ENCODE measurements around the gene SCAF11.

DNA sequence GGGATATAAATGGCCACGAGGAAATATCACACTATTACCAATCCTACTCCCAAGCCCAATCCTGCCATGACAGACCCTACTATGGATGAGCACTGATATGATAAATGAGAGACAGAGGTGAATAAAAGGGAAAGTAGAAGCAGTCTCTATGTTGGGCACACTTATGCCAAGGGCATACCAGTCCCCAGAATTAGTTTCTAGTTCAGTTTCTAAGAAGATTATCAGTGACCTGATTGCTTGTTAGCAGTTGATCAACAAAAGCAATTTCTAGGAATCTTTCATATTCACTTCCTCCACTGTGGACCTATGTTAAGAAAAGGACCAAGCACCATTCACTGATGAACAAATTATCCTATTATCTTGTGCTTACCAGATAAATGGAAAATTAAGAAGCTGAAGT, 20.0 kb downstream of the SCAF11 start:
- no peak for TF ChIP-seq FOSL2 (IDR thresholded peaks at IDR 0.05)
- TF ChIP-seq FOSL2 (CRISPR knock-in tag; IDR thresholded peaks at IDR 0.05): no peak
- TF ChIP-seq PHF8 (IDR thresholded peaks at IDR 0.05; ENCODE audit: borderline replicate concordance, low read depth): no peak
- TF ChIP-seq CEBPB (IDR thresholded peaks at IDR 0.05): no peak
- TF ChIP-seq, protein P1, sequence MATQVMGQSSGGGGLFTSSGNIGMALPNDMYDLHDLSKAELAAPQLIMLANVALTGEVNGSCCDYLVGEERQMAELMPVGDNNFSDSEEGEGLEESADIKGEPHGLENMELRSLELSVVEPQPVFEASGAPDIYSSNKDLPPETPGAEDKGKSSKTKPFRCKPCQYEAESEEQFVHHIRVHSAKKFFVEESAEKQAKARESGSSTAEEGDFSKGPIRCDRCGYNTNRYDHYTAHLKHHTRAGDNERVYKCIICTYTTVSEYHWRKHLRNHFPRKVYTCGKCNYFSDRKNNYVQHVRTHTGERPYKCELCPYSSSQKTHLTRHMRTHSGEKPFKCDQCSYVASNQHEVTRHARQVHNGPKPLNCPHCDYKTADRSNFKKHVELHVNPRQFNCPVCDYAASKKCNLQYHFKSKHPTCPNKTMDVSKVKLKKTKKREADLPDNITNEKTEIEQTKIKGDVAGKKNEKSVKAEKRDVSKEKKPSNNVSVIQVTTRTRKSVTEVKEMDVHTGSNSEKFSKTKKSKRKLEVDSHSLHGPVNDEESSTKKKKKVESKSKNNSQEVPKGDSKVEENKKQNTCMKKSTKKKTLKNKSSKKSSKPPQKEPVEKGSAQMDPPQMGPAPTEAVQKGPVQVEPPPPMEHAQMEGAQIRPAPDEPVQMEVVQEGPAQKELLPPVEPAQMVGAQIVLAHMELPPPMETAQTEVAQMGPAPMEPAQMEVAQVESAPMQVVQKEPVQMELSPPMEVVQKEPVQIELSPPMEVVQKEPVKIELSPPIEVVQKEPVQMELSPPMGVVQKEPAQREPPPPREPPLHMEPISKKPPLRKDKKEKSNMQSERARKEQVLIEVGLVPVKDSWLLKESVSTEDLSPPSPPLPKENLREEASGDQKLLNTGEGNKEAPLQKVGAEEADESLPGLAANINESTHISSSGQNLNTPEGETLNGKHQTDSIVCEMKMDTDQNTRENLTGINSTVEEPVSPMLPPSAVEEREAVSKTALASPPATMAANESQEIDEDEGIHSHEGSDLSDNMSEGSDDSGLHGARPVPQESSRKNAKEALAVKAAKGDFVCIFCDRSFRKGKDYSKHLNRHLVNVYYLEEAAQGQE (IDR thresholded peaks at IDR 0.05): no peak
- TF ChIP-seq, protein P2, sequence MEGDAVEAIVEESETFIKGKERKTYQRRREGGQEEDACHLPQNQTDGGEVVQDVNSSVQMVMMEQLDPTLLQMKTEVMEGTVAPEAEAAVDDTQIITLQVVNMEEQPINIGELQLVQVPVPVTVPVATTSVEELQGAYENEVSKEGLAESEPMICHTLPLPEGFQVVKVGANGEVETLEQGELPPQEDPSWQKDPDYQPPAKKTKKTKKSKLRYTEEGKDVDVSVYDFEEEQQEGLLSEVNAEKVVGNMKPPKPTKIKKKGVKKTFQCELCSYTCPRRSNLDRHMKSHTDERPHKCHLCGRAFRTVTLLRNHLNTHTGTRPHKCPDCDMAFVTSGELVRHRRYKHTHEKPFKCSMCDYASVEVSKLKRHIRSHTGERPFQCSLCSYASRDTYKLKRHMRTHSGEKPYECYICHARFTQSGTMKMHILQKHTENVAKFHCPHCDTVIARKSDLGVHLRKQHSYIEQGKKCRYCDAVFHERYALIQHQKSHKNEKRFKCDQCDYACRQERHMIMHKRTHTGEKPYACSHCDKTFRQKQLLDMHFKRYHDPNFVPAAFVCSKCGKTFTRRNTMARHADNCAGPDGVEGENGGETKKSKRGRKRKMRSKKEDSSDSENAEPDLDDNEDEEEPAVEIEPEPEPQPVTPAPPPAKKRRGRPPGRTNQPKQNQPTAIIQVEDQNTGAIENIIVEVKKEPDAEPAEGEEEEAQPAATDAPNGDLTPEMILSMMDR (IDR thresholded peaks at IDR 0.05): no peak
- TF ChIP-seq KDM1A (IDR thresholded peaks at IDR 0.05; ENCODE audit: low read depth): no peak
- TF ChIP-seq, protein P3, sequence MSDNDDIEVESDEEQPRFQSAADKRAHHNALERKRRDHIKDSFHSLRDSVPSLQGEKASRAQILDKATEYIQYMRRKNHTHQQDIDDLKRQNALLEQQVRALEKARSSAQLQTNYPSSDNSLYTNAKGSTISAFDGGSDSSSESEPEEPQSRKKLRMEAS (IDR thresholded peaks at IDR 0.05): no peak
- TF ChIP-seq, protein P4, sequence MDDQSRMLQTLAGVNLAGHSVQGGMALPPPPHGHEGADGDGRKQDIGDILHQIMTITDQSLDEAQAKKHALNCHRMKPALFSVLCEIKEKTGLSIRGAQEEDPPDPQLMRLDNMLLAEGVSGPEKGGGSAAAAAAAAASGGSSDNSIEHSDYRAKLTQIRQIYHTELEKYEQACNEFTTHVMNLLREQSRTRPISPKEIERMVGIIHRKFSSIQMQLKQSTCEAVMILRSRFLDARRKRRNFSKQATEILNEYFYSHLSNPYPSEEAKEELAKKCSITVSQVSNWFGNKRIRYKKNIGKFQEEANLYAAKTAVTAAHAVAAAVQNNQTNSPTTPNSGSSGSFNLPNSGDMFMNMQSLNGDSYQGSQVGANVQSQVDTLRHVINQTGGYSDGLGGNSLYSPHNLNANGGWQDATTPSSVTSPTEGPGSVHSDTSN (IDR thresholded peaks at IDR 0.05): no peak
- no peak for TF ChIP-seq NFE2L2 (conservative IDR thresholded peaks at IDR 0.05; ENCODE audit: low read length)
- TF ChIP-seq RFX5 (IDR thresholded peaks at IDR 0.05): no peak

All from A549 (cell line).